ENCODE measurements around the gene TNXB.
"Not testable (repeated sequence)": the region's sequence is repeated elsewhere in the genome, so short reads cannot be mapped to it uniquely, and the experiment has no call there.

- TF ChIP-seq POLR2A, CTCF (IDR thresholded peaks at IDR 0.05): not testable (repeated sequence)
Measured at GRCh38 chr6:31996385-31996784, 112.8 kb downstream of the TNXB start.
